ENCODE data around the gene GPER1. TPM values are rescaled to one million over a fixed set of nuclear protein-coding genes. Genes with fewer than 3 reads are reported as not detected.

The GPER1 gene
- total RNA-seq, 1 donor from 2014 or later: 1.6 TPM

DNA sequence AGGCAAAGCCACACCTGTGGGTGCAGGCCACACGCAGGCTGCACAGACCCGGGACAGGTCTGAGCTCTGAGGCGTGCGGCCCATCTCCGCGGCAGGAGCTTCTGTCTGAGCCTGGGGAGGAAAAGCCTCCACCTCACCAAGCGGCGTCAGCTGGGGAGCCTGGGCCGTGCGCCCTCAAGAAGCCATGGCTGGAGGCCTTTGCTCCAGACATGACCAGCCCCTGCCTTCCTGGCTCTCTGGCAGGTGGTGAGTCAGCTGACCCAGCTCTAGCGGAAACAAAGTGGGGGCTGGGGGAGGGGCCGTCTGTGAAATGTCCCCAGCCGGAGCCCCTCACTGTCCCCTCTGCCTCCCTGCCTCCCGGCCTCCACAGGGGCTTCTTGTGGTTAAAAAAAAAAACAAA lies 12.5 kb downstream of the GPER1 start:
- FAIRE-seq: no peak

GRCh38 chr7:1100834-1101562 lies 13.1 kb downstream of the GPER1 start:
- FAIRE-seq (no peak), DNase-seq (ENCODE audit: low spot score in 2 of 2) (no peak)

More for the DNA sequence above, 12.5 kb downstream of the GPER1 start:
- no peak for DNase-seq (ENCODE audit: low spot score in 2 of 2)

DNA sequence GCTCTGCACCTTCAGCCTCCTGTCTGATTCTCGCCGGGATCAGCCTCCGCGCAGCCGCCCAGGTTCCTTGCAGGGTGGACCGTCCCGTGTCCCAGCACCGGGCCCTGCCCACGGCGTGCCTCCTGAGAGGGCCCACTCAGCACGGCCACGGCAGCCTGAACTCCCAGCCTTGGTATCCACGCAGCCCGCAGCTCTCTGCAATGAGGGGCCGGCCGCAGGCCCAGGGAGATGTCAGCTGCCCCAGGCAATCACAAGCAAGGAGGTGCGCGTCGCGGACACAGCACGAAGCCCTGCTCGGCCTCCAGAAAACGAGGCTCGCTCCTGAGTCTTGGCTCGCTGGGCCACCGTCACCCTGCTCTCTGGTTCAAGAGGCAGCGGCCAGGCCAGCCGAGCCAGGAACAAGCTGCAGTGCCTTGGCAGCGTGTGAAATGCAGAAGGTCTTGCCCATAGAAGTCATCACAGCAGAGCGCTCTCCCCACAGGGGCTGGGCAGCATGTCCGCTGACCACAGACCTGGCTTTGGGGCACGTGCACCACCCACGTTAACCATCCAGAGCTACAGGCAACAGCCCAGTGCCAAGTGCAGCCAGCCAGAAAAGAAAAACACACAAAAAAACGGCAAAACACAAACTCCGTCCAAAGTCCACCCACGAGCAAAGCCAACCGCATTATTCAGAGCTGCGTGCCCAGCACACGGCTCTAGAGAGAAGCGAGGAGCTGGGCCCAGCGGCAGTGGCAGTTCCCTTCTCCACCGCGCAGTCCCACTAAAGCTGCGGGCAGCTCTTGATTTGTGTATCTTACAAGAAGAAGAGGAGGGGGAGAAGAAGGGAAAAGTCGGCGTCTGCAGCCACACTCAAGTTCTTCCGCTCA lies 13.9 kb downstream of the GPER1 start:
- FAIRE-seq (no peak), DNase-seq (ENCODE audit: low spot score in 2 of 2) (no peak)

GRCh38 chr7:1103009-1103788 lies 15.3 kb downstream of the GPER1 start:
- FAIRE-seq: no peak
- DNase-seq (ENCODE audit: low spot score in 2 of 2): no peak

DNA sequence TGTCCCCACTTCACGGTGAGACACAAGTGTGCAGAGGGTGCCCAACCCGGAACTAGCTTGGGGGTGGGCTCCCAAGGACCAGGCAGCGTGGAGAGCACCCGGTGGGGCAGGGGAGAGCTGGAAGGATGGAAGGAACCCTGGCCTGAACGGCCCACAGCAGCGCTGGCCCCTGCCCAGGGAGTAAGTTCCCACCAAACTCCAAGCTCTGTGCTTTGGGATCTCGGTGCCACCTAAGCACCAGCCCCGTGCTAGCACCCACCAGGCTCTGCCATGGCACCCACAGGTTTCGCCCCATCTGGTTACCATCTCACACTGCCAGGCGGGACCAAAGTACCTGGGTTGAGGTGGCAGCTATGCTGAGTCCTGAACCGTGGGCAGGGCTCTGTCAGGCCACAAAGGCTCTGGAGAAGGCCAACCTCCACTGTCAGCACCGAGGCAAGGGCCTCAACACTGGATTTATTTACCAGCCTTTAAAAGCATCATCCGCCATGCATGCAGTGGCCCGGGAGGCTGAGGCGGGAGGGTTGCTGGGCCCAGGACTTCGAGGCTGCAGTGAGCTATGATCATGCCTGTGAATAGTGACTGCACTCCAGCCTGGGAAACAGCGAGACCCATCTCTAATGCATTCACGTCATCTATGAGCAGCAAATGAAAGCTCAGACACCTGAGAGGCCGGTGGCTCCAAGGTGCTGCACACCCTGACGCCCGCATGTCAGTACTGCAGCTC lies 16.0 kb downstream of the GPER1 start:
- FAIRE-seq (no peak), DNase-seq (ENCODE audit: low spot score in 2 of 2) (no peak)

DNA sequence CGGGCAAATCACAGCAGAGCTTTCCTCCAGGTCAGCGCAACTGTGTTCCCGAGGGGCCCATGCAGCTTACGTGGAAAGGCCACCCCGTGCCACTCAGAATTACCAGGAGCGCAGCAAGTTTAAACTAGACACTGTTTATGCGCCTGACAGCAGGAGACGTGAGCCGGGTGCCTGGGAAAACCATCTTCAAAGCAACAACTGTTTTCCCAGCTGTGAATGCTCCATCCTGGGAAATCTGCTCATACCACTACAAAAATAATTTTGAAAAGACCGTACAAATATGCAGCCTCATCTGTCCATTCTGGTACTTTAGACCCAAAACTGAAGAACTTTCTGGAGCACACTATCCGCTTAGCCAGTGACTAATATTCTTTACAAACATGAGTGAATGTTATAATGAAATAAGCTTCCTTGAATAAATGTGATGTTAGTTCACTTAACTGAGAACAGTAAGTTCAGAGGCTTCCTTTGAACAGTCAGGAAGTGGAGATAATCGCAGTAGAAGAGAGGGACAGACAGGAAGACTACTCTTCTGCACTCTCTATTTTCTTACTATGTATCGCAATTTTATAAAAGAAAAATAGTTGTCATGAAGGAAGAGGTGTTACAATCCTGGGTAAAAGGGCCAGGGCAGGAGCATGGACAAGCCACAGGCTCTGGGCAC lies 16.7 kb downstream of the GPER1 start:
- DNase-seq (ENCODE audit: low spot score in 2 of 2): no peak
- FAIRE-seq: no peak

DNA sequence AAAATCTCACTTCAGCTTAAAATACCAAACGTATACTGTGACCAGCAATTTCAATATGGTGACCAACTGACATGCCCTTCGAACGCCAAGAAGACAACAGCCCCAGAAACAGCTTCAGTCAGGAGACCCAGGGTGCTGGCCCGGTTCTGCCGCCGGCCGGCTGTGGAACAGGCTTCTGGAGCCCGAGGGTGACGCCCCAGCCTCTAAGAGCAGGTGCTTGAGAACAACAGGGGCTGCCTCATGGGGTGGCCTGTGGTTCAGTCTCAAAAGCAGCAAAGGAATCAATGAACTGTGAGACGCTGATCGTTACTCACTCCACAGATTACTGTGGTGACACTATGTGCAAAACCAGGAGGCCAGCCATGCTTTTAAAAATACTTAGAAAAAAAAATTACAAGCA lies 17.3 kb downstream of the GPER1 start:
- DNase-seq (ENCODE audit: low spot score in 2 of 2): no peak
- no peak for FAIRE-seq

- no peak for FAIRE-seq
These were observed 18.3 kb downstream of the GPER1 start for GRCh38 chr7:1106063-1106792.

GRCh38 chr7:1106793-1107421 lies 19.0 kb downstream of the GPER1 start:
- DNase-seq (ENCODE audit: low spot score in 2 of 2) (no peak), FAIRE-seq (no peak)

More at GRCh38 chr7:1106063-1106792, 18.3 kb downstream of the GPER1 start:
- no peak for DNase-seq (ENCODE audit: low spot score in 2 of 2)

GRCh38 chr7:1108264-1108920 lies 20.5 kb downstream of the GPER1 start:
- FAIRE-seq: no peak
- no peak for DNase-seq (ENCODE audit: low spot score in 2 of 2)

DNA sequence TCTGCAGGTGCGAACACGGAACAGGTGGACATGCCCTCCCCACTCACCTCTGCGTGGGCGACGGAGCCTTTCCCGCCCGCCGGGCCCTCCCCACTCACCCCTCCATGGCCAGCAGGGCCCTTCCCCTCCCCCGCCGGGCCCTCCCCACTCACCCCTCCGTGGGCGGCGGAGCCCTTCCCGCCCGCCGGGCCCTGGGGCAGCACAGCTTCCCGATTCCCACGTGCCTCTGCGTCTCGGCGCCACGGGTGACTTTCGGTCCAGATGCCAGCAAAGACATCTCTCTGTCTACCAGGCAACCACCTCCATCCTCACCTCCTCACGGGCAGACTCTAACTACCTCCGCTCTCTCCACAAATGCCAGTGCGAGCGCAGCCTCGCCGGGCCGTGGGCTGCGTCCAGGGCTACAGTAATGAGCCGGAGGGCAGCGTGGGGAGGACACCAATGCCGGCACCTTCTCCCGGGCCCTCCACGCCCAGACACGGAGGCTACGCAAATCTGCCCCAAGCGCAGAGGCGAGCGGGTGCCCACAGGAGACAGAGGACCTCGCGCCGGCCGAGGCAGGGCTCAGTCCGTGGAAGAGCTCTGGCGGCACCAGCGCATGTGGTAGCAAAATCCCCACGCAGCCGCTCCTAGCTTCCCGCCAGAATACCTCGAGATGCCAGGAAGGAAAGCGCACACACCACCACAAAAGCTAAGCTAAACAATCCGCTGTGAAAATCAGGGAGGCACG lies 21.8 kb downstream of the GPER1 start:
- FAIRE-seq (no peak), DNase-seq (ENCODE audit: low spot score in 2 of 2) (no peak)

GRCh38 chr7:1110358-1110757 lies 22.4 kb downstream of the GPER1 start:
- FAIRE-seq (no peak), DNase-seq (ENCODE audit: low spot score in 2 of 2) (no peak)

DNA sequence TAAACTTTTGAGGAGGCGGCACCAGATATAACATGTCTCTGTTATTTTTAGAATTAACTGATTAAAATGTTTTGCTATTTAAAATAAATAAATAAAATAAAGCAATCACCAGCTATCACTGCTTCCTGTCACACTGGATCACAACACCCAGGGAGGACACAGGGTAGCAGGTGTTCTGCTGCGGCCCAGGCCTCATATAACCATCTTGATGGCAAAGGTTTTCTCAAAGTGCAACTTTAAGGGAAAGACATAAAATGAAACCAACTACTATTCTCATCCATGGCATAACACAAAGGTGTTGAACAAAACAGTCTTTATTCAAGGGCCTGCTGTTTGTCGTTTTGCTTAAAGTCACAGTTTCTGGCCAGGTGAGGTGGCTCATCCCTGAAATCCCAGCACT lies 23.2 kb downstream of the GPER1 start:
- FAIRE-seq (no peak), DNase-seq (ENCODE audit: low spot score in 2 of 2) (no peak)

DNA sequence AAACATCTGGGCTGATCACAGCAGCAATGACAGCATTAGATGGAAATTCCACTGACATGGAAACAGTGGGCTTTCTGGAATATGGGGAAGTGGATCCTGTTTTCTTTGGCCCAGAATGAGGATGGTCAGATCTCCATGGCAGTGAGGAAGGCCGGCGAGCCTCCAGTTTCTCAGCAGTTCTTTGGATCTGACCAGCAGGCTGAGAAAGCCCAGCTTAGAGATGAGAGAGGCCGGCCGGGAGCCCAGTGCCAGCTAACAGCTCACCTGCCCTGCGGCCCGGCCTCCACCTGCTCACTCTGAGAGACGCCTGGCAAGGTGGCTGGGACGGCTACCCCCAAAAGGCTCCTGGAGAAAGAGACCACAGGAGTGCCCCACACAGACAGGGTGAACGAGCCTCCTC lies 24.2 kb downstream of the GPER1 start:
- FAIRE-seq: no peak
- DNase-seq (ENCODE audit: low spot score in 2 of 2): no peak

- FAIRE-seq (no peak), DNase-seq (ENCODE audit: low spot score in 2 of 2) (no peak)
These were observed 25.0 kb downstream of the GPER1 start for GRCh38 chr7:1112625-1113547.

DNA sequence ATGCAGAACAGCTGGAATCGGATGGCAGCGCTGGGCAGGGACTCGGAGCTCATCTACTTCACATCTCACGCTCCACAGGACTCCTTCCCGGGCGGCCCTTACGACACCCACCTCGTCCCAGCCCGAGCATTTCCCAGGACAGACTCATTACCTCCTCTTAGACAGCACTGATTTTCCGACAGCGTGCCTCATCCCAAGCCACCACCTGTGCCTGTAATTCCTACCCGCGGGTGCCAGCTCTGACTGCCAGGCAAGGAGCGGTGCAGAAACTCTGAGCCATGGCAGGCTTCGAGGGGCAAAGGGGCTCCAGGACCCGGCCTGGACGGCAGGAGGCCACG lies 25.6 kb downstream of the GPER1 start:
- no peak for DNase-seq (ENCODE audit: low spot score in 2 of 2)
- FAIRE-seq: no peak

GRCh38 chr7:1114088-1114487 lies 26.2 kb downstream of the GPER1 start:
- DNase-seq (ENCODE audit: low spot score in 2 of 2): no peak

More at GRCh38 chr7:1114088-1114487, 26.2 kb downstream of the GPER1 start:
- FAIRE-seq: no peak

Data from frontal cortex (tissue), 4 donors.